ENCODE measurements around the gene LAMTOR2. TPM values are rescaled to one million over a fixed set of nuclear protein-coding genes. Genes with fewer than 3 reads are reported as not detected.
"Not testable (repeated sequence)": the region's sequence is repeated elsewhere in the genome, so short reads cannot be mapped to it uniquely, and the experiment has no call there.

LAMTOR2 gene
- polyA plus RNA-seq, 1 donor from 2014 or later, result 81.3 TPM

DNA sequence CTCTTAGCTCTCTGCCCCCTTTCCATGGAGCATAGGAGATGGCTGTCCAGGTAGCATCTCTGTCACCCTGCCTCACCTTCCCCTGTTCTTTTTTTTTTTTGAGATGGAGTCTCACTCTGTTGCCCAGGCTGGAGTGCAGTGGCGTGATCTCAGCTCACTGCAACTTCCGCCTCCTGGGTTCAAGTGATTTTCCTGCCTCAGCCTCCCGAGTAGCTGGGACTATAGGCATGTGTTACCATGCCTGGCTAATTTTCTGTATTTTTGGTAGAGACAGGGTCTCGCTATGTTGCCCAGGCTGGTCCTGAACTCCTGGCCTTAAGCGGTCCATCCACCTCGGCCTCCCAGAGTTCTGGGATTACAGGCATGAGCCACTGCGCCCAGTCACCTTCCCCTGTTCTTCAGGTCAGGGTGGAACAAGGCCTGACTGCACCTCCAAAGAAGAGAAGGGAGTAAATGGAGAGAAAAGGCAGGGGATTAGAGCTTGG is 16.8 kb downstream of the LAMTOR2 start:
- Histone ChIP-seq H3K79me2 (replicated peaks; ENCODE audit: insufficient read depth, low read length) (peaks cover 27% of the 10 kb centered on the region), H4K20me1 (ENCODE audit: insufficient read depth) (peaks cover 36% of the 10 kb centered on the region)
- H3K36me3 ChIP-seq (ENCODE audit: insufficient read depth, low read length); H3K4me2 ChIP-seq (ENCODE audit: low read length); H3K4me3 ChIP-seq (ENCODE audit: low read length); H3K9me2 ChIP-seq (ENCODE audit: insufficient read depth, low read length); H3F3A ChIP-seq (ENCODE audit: insufficient read depth, low read length, poor library complexity, severe bottlenecking); H2AFZ ChIP-seq (ENCODE audit: low read depth, low read length); H3K9me3 ChIP-seq (ENCODE audit: low read length); H3K27ac ChIP-seq (ENCODE audit: low read length); H3K9ac ChIP-seq (ENCODE audit: low read length); H3K27me3 ChIP-seq (ENCODE audit: insufficient read depth, low read depth, low read length): not testable (repeated sequence)
- peak; percentile 9 for TF ChIP-seq POLR2AphosphoS5 (IDR thresholded peaks at IDR 0.05)

DNA sequence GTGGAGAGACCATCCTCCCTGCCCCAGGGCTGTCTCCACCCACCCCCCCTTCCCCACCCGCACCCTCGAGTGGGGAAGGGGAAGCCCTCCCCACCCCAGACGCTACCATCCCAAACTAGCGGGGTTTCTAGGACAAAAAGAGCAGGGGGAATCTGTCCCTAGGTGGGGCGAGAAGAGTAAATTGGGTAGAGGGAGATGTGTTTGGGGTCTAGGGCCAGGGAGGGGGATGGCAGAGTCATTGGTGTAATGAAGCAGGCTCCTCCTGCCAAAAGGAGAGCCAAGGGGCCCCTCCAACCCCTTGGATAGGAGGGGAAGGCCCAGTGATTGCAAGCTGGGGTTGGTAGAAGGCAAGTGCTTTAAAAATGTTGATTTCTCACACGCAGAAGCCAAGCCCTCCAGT is 17.7 kb downstream of the LAMTOR2 start:
- no peak for TF ChIP-seq TAF1 (IDR thresholded peaks at IDR 0.05; ENCODE audit: low read depth)
- no peak for TF ChIP-seq POLR2AphosphoS5 (IDR thresholded peaks at IDR 0.05)
- TF ChIP-seq, protein P1, sequence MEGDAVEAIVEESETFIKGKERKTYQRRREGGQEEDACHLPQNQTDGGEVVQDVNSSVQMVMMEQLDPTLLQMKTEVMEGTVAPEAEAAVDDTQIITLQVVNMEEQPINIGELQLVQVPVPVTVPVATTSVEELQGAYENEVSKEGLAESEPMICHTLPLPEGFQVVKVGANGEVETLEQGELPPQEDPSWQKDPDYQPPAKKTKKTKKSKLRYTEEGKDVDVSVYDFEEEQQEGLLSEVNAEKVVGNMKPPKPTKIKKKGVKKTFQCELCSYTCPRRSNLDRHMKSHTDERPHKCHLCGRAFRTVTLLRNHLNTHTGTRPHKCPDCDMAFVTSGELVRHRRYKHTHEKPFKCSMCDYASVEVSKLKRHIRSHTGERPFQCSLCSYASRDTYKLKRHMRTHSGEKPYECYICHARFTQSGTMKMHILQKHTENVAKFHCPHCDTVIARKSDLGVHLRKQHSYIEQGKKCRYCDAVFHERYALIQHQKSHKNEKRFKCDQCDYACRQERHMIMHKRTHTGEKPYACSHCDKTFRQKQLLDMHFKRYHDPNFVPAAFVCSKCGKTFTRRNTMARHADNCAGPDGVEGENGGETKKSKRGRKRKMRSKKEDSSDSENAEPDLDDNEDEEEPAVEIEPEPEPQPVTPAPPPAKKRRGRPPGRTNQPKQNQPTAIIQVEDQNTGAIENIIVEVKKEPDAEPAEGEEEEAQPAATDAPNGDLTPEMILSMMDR (IDR thresholded peaks at IDR 0.05; ENCODE audit: poor library complexity, severe bottlenecking), result no peak
- no peak for TF ChIP-seq SMC3 (conservative IDR thresholded peaks at IDR 0.05; ENCODE audit: poor library complexity)
- no peak for TF ChIP-seq MXI1 (conservative IDR thresholded peaks at IDR 0.05; ENCODE audit: poor library complexity, severe bottlenecking)
- no peak for TF ChIP-seq RAD21 (conservative IDR thresholded peaks at IDR 0.05)
- no peak for TF ChIP-seq EZH2 (IDR thresholded peaks at IDR 0.05; ENCODE audit: borderline replicate concordance, insufficient read depth, low read length, poor library complexity, severe bottlenecking)
- TF ChIP-seq EP300 (conservative IDR thresholded peaks at IDR 0.05; ENCODE audit: poor library complexity, severe bottlenecking), result no peak
- no peak for TF ChIP-seq REST (IDR thresholded peaks at IDR 0.05; ENCODE audit: borderline replicate concordance)
- no peaks in the 10 kb centered on the region for H3K27me3 ChIP-seq (ENCODE audit: insufficient read depth, low read depth, low read length)
- no peaks in the 10 kb centered on the region for H3K9me2 ChIP-seq (ENCODE audit: insufficient read depth, low read length)
- H2AFZ ChIP-seq (ENCODE audit: low read depth, low read length), result no peak overlapping the region
- H3F3A ChIP-seq (ENCODE audit: insufficient read depth, low read length, poor library complexity, severe bottlenecking), result peaks cover 5% of the 10 kb centered on the region
- H3K9me3 ChIP-seq (ENCODE audit: low read length), result no peaks in the 10 kb centered on the region
- peaks cover 45% of the 10 kb centered on the region for H4K20me1 ChIP-seq (ENCODE audit: insufficient read depth)
- H3K27ac ChIP-seq (ENCODE audit: low read length), result no peak overlapping the region
- no peak overlapping the region for H3K9ac ChIP-seq (ENCODE audit: low read length)
- no peak overlapping the region for H3K4me2 ChIP-seq (ENCODE audit: low read length)
- H3K36me3 ChIP-seq (ENCODE audit: insufficient read depth, low read length), result peaks cover 9% of the 10 kb centered on the region
- H3K79me2 ChIP-seq (replicated peaks; ENCODE audit: insufficient read depth, low read length), result peaks cover 35% of the 10 kb centered on the region
- H3K4me3 ChIP-seq (ENCODE audit: low read length), result no peak overlapping the region
